Heart left ventricle (tissue), 13 donors: ENCODE data around the gene SYP.

ENCODE experiments used
- CTCF ChIP-seq, 12 donors: fragments of 200-600 bp; sonication (generic) in 4 of 12; IDR thresholded peaks; one replicate each; pipeline versions ENCODE4 v1.5.0 to v1.8.0; 2018 to 2022; ENCODE audit warnings: antibody characterized with exemption in 12 of 12, mild to moderate bottlenecking in 5 of 12
- POLR2A ChIP-seq, 2 donors: fragments of 450-650 bp; IDR thresholded peaks; one replicate each; pipeline ENCODE4 v1.6.1; 2017; ENCODE audit warnings: antibody characterized with exemption in 2 of 2, mild to moderate bottlenecking in 2 of 2, moderate library complexity in 2 of 2
- donor health status: ischemic (EF 13 %, LVEDD 7.1; RV severe dilation, severe dysfunction).
- donor health status: DM: no; HTN: yes; CAD: no.
- donor health status: DM: no; HTN: no; CAD: no.
- donor health status: ischemic (EF 25% LVEDD 6.9; RV normal size, moderate dysfunction).
- donor health status: ischemic (EF 25% LVEDD 5.7; RV mildly dilated, moderate dysfunction).
- donor health status: ischemic (EF 35%, LVEDD 5.7; RV mildly dilated, moderate dysfunction).
- donor health status: nonischemic (EF 11% LVEDD 7.7; RV severe dilation, severe dysfunction).
- donor health status: DM: yes; HTN: yes; CAD: no.
- donor health status: PGD.
- donor health status: ischemic (EF 29% LVEDD 5.4; RV normal size, mild dysfunction).
- donor health status: nonischemic (EF 23%, LVEDD 6.1; RV moderate dilation, normal function).

DNA sequence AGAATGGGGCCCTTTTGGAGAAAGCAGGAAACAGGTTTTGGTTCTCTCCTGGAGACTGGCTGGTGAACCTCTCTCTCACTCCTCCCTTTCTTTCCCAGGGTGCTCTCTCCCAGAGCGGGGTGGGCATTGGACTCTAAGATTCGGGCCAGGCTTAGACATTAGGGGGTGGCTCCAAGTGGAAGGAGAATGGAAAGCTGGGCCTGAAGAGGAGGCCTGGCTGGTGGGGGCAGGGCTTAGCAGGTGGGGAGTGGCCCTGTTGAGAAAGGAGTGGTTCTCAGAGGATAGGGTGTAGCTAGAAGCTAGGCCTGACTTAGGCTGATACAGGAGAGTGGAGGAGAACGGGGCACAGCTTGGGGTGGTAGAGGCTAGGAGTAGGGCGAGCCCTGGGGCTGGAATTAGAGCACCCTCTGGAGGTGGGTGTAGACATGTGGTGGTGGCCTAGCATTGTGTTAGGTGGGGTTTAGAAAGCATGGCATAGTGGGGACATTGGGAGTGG lies 22.6 kb downstream of the SYP start:
- TF ChIP-seq CTCF (IDR thresholded peaks at IDR 0.05) (peak in 1 of 12 donors; percentile 9), POLR2A (IDR thresholded peaks at IDR 0.05) (no peak)
